ENCODE data around the gene STYX.

The STYX gene, protein sequence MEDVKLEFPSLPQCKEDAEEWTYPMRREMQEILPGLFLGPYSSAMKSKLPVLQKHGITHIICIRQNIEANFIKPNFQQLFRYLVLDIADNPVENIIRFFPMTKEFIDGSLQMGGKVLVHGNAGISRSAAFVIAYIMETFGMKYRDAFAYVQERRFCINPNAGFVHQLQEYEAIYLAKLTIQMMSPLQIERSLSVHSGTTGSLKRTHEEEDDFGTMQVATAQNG

GRCh38 chr14:52729925-52730708 lies at the start of gene STYX:
TSS of gene STYX (plus strand) at chr14:52730166. CDS start at chr14:52730475, 309 bp downstream.
- peak; percentile 85 for DNase-seq

DNA sequence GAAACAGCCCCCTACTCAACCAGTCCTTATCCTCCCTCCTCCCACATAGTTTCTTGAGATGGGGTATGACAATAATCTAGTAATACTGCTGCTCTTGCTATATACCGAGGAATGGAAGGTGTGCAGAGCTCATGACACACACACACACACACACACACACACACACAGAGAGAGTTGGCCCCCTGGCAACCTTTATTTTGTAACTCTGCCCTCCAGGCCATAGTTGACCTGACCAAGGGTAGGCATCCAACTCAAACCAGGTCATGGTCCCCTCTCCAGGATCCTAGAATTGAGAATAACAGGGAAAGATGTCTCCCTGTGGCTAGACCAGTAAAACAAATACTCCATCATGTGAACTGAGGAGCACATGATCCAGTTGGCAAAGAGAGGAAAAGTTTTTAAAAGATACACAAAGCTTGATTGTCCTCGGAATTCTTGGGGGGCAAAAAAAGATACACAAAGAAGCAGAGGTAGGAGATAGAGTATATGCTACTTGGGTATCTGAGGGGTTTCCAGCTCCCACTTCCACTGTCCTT lies 45.9 kb upstream of the STYX start:
- DNase-seq, result no peak

DNA sequence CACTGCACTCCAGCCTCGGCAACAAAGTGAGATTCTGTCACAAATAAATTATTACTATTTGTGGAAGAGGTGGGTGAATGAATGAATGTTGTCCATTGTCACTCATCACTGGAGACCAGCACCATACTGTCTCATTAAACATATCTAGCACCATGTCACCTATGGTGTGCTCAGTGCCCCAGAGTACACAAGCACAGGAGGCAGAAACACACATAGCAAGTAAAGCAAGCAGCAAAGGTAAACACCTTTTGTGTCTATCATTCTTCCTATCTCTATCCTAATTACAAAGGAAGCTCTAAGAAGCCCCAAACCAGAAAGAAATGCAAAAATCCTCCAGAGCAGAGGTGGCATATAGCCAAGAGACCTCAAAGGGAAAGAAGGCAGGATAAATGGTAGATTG lies 43.8 kb upstream of the STYX start:
- DNase-seq, result no peak

- DNase-seq, result no peak
Observed at GRCh38 chr14:52690983-52691760, 38.8 kb upstream of the STYX start.

DNA sequence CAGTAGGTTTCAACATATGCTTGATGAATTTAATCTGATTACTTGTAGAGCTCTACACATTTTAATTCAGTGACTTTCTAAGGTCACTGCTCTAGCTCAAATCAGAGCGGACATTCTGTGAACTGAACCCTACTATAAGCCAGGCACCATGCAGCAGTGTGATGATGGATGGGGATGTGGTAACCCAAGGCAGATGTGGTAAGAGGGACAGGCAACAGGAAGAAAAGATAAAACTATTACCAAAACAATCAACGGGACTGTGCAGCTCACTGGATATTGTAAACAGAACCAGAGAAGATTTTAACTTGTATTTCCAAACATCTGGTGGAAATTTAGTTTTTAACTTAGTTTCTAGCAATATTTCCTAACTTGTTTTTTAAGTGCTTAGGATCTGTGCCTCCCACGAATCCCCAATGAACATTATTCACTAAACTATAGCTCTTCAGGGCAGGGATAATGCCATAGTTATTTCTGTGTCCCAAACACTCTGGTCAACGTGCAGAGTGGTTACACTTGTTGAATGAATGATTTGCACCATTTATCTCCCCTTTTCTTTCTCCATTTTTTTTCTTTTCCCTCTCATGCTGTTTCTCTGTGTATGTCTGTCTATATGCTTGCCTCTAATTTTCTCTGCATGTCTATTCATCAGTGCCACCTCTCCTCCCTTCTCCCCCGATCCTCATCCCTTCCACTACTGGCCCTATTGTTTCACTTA lies 37.6 kb upstream of the STYX start:
- DNase-seq, result peak; percentile 62

GRCh38 chr14:52693036-52693435 lies 36.9 kb upstream of the STYX start:
- no peak for DNase-seq

GRCh38 chr14:52693532-52693931 lies 36.4 kb upstream of the STYX start:
- no peak for DNase-seq

DNA sequence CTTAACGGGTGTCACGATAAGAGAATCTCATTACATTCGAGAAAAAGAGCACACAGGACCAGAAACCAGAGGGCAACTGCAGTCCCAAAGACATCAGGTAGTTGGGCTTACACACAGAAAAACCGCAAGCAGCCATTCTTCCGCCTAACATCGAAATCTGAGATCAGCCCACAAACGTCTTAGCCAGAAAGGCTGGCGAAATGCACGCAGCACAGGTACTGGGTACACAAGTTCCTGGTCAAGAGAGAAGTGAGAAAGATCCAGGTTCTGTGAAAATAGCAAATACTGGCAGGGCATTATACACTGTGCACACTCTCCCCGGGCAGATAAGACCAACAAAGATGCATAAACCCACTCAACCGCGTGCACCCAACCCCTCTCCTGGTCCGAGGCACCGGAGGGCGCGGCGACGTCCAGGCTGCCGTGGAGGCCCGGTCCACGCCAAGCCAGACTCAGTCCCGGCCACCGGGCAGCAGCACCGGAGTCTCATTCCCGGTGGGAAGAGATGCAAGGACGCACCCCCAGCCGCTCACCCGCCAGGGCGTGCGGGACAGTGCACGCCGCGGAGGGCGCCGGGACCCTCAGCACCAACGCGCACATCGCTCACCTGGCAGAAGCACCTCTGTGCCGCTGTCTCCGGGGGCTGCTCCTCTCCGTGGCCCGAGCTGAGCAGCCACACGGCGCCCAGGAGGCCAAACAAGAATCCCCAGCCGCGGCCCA lies 35.0 kb upstream of the STYX start:
- DNase-seq, result peak; percentile 46

DNA sequence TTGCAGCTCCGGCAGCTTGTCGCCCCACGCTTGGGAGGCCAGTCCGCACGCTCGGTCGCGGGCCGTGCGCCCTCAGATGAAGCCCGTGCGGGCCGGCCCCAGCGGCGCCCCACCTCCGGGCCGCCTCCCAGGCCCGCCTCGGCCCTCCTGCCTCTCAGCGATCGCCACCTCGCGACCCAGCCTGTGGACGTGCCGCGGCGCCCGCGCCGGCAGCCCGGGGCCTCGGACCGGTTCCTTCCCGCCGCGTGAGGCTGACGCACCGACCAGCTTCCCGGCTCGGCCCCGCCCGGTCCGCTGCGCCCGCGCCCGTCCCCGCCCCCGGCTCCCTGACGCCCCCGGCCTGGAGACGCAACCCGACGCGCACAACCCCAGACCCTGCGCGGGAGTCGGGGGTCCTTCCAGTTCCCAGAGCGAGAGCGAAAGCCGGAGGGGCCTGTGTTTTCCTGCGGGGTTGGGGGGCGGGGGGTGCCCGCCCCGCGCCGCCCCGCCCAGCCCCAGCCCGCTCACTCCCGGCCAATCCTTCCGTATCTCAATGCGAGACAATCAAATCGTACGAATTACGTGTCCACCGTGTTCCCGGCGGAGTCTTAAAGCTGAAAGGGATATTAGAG lies 34.4 kb upstream of the STYX start, which contains the start of gene ERO1A:
ERO1A (minus strand) TSS at position 78 of the 611 bp plus-strand sequence; CDS start at position 1, 77 bp downstream.
- DNase-seq, result peak; percentile 12

DNA sequence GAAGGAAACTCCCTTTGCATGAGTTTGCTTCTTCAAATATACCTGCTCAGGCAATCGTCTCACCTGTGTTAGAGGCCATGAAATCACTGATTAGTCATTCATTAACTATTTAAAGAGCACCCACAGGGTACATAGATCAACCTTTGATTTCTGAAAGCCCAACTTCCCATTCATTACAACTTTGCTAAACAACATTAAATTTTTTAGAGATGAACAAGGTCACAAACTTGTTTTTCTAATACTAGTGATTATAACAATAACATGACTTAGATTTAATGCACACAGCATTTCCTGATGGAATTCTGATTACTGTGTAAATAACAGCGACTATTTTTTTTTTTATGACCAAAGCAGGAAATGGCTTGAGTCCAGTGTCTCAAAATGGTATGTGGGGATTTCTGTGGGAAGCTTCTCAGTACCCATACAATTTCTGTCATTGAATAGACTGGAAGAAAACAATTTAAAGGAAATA lies 29.2 kb upstream of the STYX start:
- DNase-seq, result no peak

GRCh38 chr14:52701223-52701622 lies 28.7 kb upstream of the STYX start:
- DNase-seq, result no peak

GRCh38 chr14:52703225-52703624 lies 26.7 kb upstream of the STYX start:
- no peak for DNase-seq

DNA sequence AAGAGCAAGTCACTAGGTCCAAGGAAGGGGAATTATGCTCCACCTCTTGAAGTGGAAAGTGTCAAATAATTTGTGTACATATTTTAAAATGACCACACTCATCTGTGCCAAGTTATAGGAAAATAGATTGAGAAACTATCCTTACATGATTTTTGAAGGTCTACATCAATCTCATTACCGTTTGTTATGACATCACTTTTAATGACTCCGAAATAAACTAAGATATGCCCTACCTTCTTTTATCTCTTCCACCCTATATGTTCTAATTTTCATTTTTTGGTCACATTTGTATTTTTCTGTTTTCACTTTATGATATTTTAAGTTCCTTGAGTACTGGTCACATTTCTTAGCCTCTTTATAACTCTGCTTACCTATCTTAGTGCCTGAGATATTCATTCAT lies 26.3 kb upstream of the STYX start:
- no peak for DNase-seq

- no peak for DNase-seq
Observed at GRCh38 chr14:52706286-52706685, 23.7 kb upstream of the STYX start.

GRCh38 chr14:52706724-52707706 lies 23.0 kb upstream of the STYX start, which contains the start of gene PSMC6:
TSS of gene PSMC6 (plus strand) at chr14:52707200. CDS start at chr14:52707220, 20 bp downstream.
- peak; percentile 84 for DNase-seq

- no peak for DNase-seq
Observed at GRCh38 chr14:52711666-52712065, 18.3 kb upstream of the STYX start.

DNA sequence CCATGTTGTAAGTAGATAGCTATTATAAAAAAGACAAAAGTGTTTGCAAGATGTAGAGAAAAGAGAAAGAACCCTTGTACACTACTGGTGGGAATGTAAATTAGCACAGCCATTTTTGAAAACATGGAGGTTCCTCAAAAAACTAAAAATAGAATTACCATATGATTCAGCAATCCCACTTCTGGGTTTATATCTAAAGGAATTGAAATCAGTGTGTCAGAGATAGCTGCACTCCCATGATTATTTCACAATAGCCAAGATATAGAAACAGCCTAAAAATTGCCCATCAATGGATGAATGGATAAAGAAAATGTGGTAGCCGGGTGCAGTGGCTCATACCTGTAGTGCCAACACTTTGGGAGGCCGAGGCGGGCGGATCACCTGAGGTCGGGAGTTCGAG lies 13.8 kb upstream of the STYX start:
- no peak for DNase-seq

DNA sequence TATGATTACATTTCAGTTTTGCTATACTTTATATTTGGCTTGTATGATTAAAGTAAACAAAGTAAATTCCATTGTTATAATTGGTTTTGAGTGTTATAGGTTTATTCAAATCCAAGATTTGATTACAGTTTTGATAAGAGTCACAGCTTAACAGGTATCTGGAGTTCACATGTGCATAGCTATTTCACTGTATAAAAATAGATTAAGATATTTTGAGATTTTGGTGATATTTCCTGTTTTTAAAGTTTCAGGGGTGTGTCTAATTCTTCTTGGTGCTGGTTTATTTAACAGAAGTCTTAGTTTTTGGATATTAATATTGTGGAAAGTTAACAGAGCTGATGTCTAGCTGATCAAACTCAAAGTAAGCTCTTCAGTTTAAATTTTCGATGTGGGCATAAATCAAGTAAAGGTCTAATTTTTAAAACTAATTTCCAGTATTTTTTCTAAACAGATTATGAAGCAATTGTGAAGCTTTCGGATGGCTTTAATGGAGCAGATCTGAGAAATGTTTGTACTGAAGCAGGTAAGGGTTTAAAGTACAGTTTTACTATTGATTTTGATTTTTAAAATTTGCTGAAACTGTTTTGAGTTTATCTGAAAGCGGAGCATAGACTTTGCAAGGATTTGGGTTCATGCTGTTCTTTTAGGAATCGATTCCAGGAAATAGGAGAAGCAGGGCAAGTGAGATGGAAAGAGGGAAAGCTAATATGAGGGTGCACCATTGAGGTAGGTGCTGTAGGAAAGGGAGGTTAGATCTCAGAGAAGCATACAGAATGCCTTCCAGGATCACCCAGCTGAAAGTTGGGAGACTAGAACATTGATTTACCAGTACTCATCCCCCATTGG lies 6.2 kb upstream of the STYX start:
- DNase-seq, result no peak

- no peak for DNase-seq
Observed at GRCh38 chr14:52724360-52724644, 5.7 kb upstream of the STYX start.
